IMR-90 (cell line): ENCODE measurements around the gene MOB2. TPM values are rescaled to one million over a fixed set of nuclear protein-coding genes. Genes with fewer than 3 reads are reported as not detected.
A peak's percentile ranks its signal among the peaks of the same experiment; 100 is the strongest.

ENCODE experiments used
- ATAC-seq: fragments of 200-7000 bp; cut with Tn5 transposase; 2 replicates; pipeline ENCODE4 v1.9.1; 2020; ENCODE audit warnings: low read depth, mild to moderate bottlenecking, moderate library complexity
- BruUV-seq: library from RNA; stranded (reverse); fragments of 400-500 nt; replicated peaks from 2 replicates; lab custom pipeline; 2021; lab: Mats Ljungman, UMichigan
- CTCF ChIA-PET: fragments of 300-600 bp; formaldehyde crosslinking; extraction: SDS; loops from one replicate; lab custom pipeline; 2021; ENCODE audit warnings: antibody characterized with exemption; lab: Yijun Ruan, JAX
- POLR2A ChIA-PET: fragments of 300-600 bp; sonication (Branson Sonifier 250); formaldehyde crosslinking; loops from one replicate; lab custom pipeline; 2022; ENCODE audit warnings: antibody characterized with exemption; ENCODE audit not compliant: unreplicated experiment; lab: Charles Lee
- DNase-seq: peaks from one replicate; pipeline ENCODE4 v3.0.0; 2013
- H2AFZ ChIP-seq: replicated peaks from 2 replicates; pipeline ENCODE3; 2013; ENCODE audit warnings: low read length, mild to moderate bottlenecking; ENCODE audit not compliant: poor library complexity
- H2AK5ac ChIP-seq: 2 replicates; pipeline ENCODE4 v1.6.1; 2013; ENCODE audit warnings: low read depth, low read length, inconsistent platforms
- H2AK9ac ChIP-seq: replicated peaks from 2 replicates; pipeline ENCODE3; 2013; ENCODE audit warnings: mild to moderate bottlenecking, low read depth, low read length, moderate library complexity; ENCODE audit not compliant: poor library complexity
- H2BK120ac ChIP-seq: 2 replicates; pipeline ENCODE4 v1.6.1; 2013; ENCODE audit warnings: low read depth, low read length, inconsistent platforms
- H2BK15ac ChIP-seq: 3 replicates; pipeline ENCODE4 v1.6.1; 2013; ENCODE audit warnings: low read depth, low read length, inconsistent platforms
- H2BK20ac ChIP-seq: 2 replicates; pipeline ENCODE4 v1.6.1; 2013; ENCODE audit warnings: low read depth, mild to moderate bottlenecking, inconsistent platforms, low read length, moderate library complexity
- H2BK5ac ChIP-seq: 2 replicates; pipeline ENCODE4 v1.6.1; 2013; ENCODE audit warnings: mild to moderate bottlenecking, low read depth, low read length, inconsistent platforms; ENCODE audit not compliant: poor library complexity, severe bottlenecking
- H3K14ac ChIP-seq: replicated peaks from 2 replicates; pipeline ENCODE4 v1.6.1; 2013; ENCODE audit warnings: low read depth, low read length, inconsistent platforms
- H3K18ac ChIP-seq: 2 replicates; pipeline ENCODE4 v1.6.1; 2013; ENCODE audit warnings: low read depth, low read length, control low read depth
- H3K23ac ChIP-seq: 2 replicates; pipeline ENCODE4 v1.6.1; 2013; ENCODE audit warnings: low read depth, low read length, inconsistent platforms
- H3K27ac ChIP-seq: 2 replicates; pipeline ENCODE4 v1.5.1; 2013; ENCODE audit warnings: mild to moderate bottlenecking, control low read depth, low read length; ENCODE audit not compliant: insufficient read depth
- H3K27me3 ChIP-seq: 2 replicates; pipeline ENCODE4 v1.6.1; 2013; ENCODE audit warnings: low read length; ENCODE audit not compliant: control insufficient read depth, insufficient read depth
- H3K36me3 ChIP-seq: 2 replicates; pipeline ENCODE4 v1.6.1; 2013; ENCODE audit warnings: low read length, mixed read lengths; ENCODE audit not compliant: control insufficient read depth, insufficient read depth
- H3K4ac ChIP-seq: 2 replicates; pipeline ENCODE4 v1.6.1; 2013; ENCODE audit warnings: low read depth, low read length, inconsistent platforms
- H3K4me1 ChIP-seq: 2 replicates; pipeline ENCODE4 v1.6.1; 2013; ENCODE audit warnings: low read length, mixed read lengths; ENCODE audit not compliant: control insufficient read depth, insufficient read depth
- H3K4me2 ChIP-seq: 2 replicates; pipeline ENCODE4 v1.6.1; 2013; ENCODE audit warnings: low read depth, mild to moderate bottlenecking, control low read depth, low read length, moderate library complexity
- H3K4me3 ChIP-seq: 2 replicates; pipeline ENCODE4 v1.5.1; 2013; ENCODE audit warnings: low read depth, mild to moderate bottlenecking, control low read depth, low read length, moderate library complexity; ENCODE audit not compliant: insufficient read depth
- H3K56ac ChIP-seq: 2 replicates; pipeline ENCODE4 v1.6.1; 2013; ENCODE audit warnings: low read length, inconsistent platforms; ENCODE audit not compliant: insufficient read depth; ENCODE audit errors: extremely low read depth
- H3K79me1 ChIP-seq, 2 experiments: 2 replicates each; pipeline ENCODE4 v1.6.1; 2013; ENCODE audit warnings: low read length in 2 of 2, inconsistent platforms in 1 of 2, low read depth in 1 of 2
- H3K9ac ChIP-seq: 2 replicates; pipeline ENCODE4 v1.6.1; 2013; ENCODE audit warnings: low read depth, low read length, control low read depth
- H3K9me1 ChIP-seq: 2 replicates; pipeline ENCODE4 v1.6.1; 2013; ENCODE audit warnings: low read length, inconsistent platforms; ENCODE audit not compliant: insufficient read depth
- H3K9me3 ChIP-seq: 2 replicates; pipeline ENCODE4 v1.6.1; 2013; ENCODE audit warnings: low read length; ENCODE audit not compliant: control insufficient read depth, insufficient read depth
- H4K20me1 ChIP-seq: 2 replicates; pipeline ENCODE4 v1.6.1; 2013; ENCODE audit warnings: low read length, inconsistent platforms; ENCODE audit not compliant: insufficient read depth
- H4K5ac ChIP-seq: 2 replicates; pipeline ENCODE4 v1.6.1; 2013; ENCODE audit warnings: mild to moderate bottlenecking, low read depth, low read length, control low read depth
- H4K8ac ChIP-seq, 2 experiments: 2 replicates each; pipeline ENCODE4 v1.6.1; 2013; ENCODE audit warnings: low read depth in 2 of 2, low read length in 2 of 2, control low read depth in 1 of 2, inconsistent platforms in 1 of 2
- H4K91ac ChIP-seq: 2 replicates; pipeline ENCODE4 v1.6.1; 2013; ENCODE audit warnings: low read depth, low read length, inconsistent platforms; ENCODE audit not compliant: insufficient read depth
- BHLHE40 ChIP-seq: fragments of 150-350 bp; IDR thresholded peaks from 2 replicates; pipeline ENCODE4 v1.6.1; 2016; ENCODE audit warnings: mild to moderate bottlenecking, low read depth, low read length
- CEBPB ChIP-seq: IDR thresholded peaks from 2 replicates; pipeline ENCODE4 v1.6.1; 2012; ENCODE audit warnings: low read depth, low read length, improper control_type of control experiment
- CHD1 ChIP-seq: IDR thresholded peaks from 2 replicates; pipeline ENCODE4 v1.6.1; 2012; ENCODE audit warnings: low read depth, low read length, improper control_type of control experiment
- CTCF ChIP-seq: conservative IDR thresholded peaks from 2 replicates; pipeline ENCODE4 v1.5.1; 2012; ENCODE audit warnings: mild to moderate bottlenecking, low read depth, low read length, improper control_type of control experiment
- ELK1 ChIP-seq: fragments of 150-350 bp; IDR thresholded peaks from 2 replicates; pipeline ENCODE4 v1.6.1; 2016; ENCODE audit warnings: low read depth, mild to moderate bottlenecking, low read length, moderate library complexity, borderline replicate concordance
- FOS ChIP-seq: fragments of 150-350 bp; IDR thresholded peaks from 2 replicates; pipeline ENCODE4 v1.6.1; 2016; ENCODE audit warnings: low read depth, low read length
- MAFK ChIP-seq: IDR thresholded peaks from 2 replicates; pipeline ENCODE4 v1.6.1; 2012; ENCODE audit warnings: low read depth, low read length, improper control_type of control experiment
- MAZ ChIP-seq: IDR thresholded peaks from 2 replicates; pipeline ENCODE4 v1.6.1; 2012; ENCODE audit warnings: low read depth, mild to moderate bottlenecking, low read length, improper control_type of control experiment, moderate library complexity, borderline replicate concordance
- POLR2A ChIP-seq: IDR thresholded peaks from 2 replicates; pipeline ENCODE4 v1.6.1; 2012; ENCODE audit warnings: mild to moderate bottlenecking, low read depth, low read length
- RAD21 ChIP-seq: IDR thresholded peaks from 2 replicates; pipeline ENCODE4 v1.6.1; 2012; ENCODE audit warnings: low read length, improper control_type of control experiment
- RFX5 ChIP-seq: IDR thresholded peaks from 2 replicates; pipeline ENCODE4 v1.8.0; 2012; ENCODE audit warnings: low read depth, mild to moderate bottlenecking, low read length, moderate library complexity
- SMC3 ChIP-seq: fragments of 150-350 bp; IDR thresholded peaks from 2 replicates; pipeline ENCODE4 v1.6.1; 2016; ENCODE audit warnings: low read depth, mild to moderate bottlenecking, antibody characterized with exemption, low read length, moderate library complexity
- USF2 ChIP-seq: fragments of 150-350 bp; IDR thresholded peaks from 2 replicates; pipeline ENCODE4 v1.6.1; 2017; ENCODE audit warnings: mild to moderate bottlenecking, antibody characterized with exemption, low read length, low read depth
- WGBS, 2 experiments: methylation state at CpG; one replicate each; pipeline versions ENCODE4 v1.1.5 to v1.1.7; 2013; ENCODE audit warnings: missing lambda C conversion rate in 2 of 2; ENCODE audit not compliant: insufficient read length in 1 of 2; ENCODE audit errors: extremely low coverage in 2 of 2; 5-methylcytosine and 5-hydroxymethylcytosine counted together
- dilution Hi-C: fragments of 300-500 bp; cut with HindIII; formaldehyde crosslinking; loops from one replicate; pipeline ENCODE4 v1.14.3; 2018; ENCODE audit warnings: low sequenced_read_pairs; ENCODE audit not compliant: unreplicated experiment
- in situ Hi-C: fragments of 300-500 bp; cut with MboI; formaldehyde crosslinking; loops from 3 replicates; pipeline ENCODE4 v1.14.3; 2019; ENCODE audit warnings: low sequenced_read_pairs, inconsistent platforms, mixed read lengths
- intact Hi-C: fragments of 100-400 bp; cut with micrococcal nuclease; formaldehyde crosslinking; loops from 2 replicates; pipeline ENCODE4 v1.10.0; 2022
- polyA plus RNA-seq, 3 experiments: library from polyadenylated mRNA; depleted of rRNA; stranded (reverse); fragments of >200 nt; gene quantifications; 2 replicates each; pipeline ENCODE4 v1.2.3, GENCODE V29; 2012; ENCODE audit warnings: low replicate concordance in 1 of 3
- total RNA-seq: library from RNA; depleted of rRNA; stranded (reverse); fragments of >200 nt; gene quantifications from 2 replicates; pipeline ENCODE4 v1.2.3, GENCODE V29; 2012

Gene MOB2
- total and polyA plus RNA-seq, 2 of the 4 experiments (the other 2 are of a cell fraction): 23.7 to 36.2 TPM

GRCh38 chr11:1515082-1516060 is 28.8 kb upstream of the MOB2 start:
- dilution Hi-C loops: no loop called here
- Histone ChIP-seq H3K4me1 (peaks cover 13% of the 10 kb centered on the region), H3K4me2 (peak overlapping the region; percentile 71), H2AK9ac (peak overlapping the region; percentile 62), H3K27ac (no peak overlapping the region), H4K5ac (no peak overlapping the region), H2BK120ac (no peak overlapping the region), H3K27me3 (no peaks in the 10 kb centered on the region), H3K23ac (no peak overlapping the region), H3K36me3 (no peaks in the 10 kb centered on the region), H4K8ac (no peak overlapping the region), H2BK20ac (no peak overlapping the region), H2BK5ac (no peak overlapping the region), H2AFZ (peak overlapping the region; percentile 69), H3K4ac (no peak overlapping the region), H3K14ac (no peak overlapping the region), H3K79me1 (peaks cover 43 to 73% of the 10 kb centered on the region in 2 experiments), H4K20me1 (peaks cover 86% of the 10 kb centered on the region), H4K91ac (no peak overlapping the region), H2BK15ac (no peak overlapping the region), H3K9ac (no peak overlapping the region), H3K18ac (no peak overlapping the region), H2AK5ac (0 out of 2 replicates have a peak overlapping the region, but pooled peaks have one; percentile 35), H3K9me3 (no peaks in the 10 kb centered on the region), H3K56ac (no peak overlapping the region), H3K4me3 (no peak overlapping the region), H3K9me1 (peaks cover 3% of the 10 kb centered on the region; the same call in 1 of the 2 replicates)
- in situ Hi-C loops: loop anchor here (25.0 kb wide), 1 partner anchor 303 kb away; the partner anchor contains the start of gene MUC5B
- peak; percentile 47 for DNase-seq
- CTCF ChIA-PET: no interaction called here
- 55% methylated on average over 17 of the region's 36 CpGs; no CpG with 5 or more reads in 1 of the 2 experiments for WGBS, 2 experiments
- peak; percentile 92 for ATAC-seq
- BruUV-seq: no TSS peak
- POLR2A ChIA-PET: no interaction called here
- intact Hi-C loops: loop anchor here (1.0 kb wide), 4 partner anchors 222 to 401 kb away; no protein-coding TSS in a partner anchor
- TF ChIP-seq CTCF (peak; percentile 94), BHLHE40 (no peak), SMC3 (peak; percentile 87), CHD1 (no peak), RFX5 (no peak), MAFK (no peak), CEBPB (no peak), POLR2A (no peak; the same call in 1 of the 2 replicates), MAZ (peak; percentile 57; the same call in 1 of the 2 replicates), USF2 (no peak), ELK1 (no peak), FOS (no peak), RAD21 (peak; percentile 93)
